Esophagus squamous epithelium (tissue), 4 donors: Measurements from ENCODE around the gene CNTNAP2.

Experiments
- POLR2A ChIP-seq, 4 donors: fragments of 450-650 bp; IDR thresholded peaks; one replicate each; pipeline ENCODE4 v1.6.1; 2017; ENCODE audit warnings: antibody characterized with exemption in 4 of 4, mild to moderate bottlenecking in 4 of 4, moderate library complexity in 3 of 4
- TF ChIP-seq, protein P1 (sequence below), 6 experiments: fragments of 450-650 bp in 4 of 6; fragments of 200-600 bp in 2 of 6; sonication (generic) in 2 of 6; IDR thresholded peaks; one replicate each; pipeline ENCODE4 v1.5.1; 2016 to 2019; ENCODE audit warnings: antibody characterized with exemption in 6 of 6, mild to moderate bottlenecking in 4 of 6, moderate library complexity in 4 of 6

DNA sequence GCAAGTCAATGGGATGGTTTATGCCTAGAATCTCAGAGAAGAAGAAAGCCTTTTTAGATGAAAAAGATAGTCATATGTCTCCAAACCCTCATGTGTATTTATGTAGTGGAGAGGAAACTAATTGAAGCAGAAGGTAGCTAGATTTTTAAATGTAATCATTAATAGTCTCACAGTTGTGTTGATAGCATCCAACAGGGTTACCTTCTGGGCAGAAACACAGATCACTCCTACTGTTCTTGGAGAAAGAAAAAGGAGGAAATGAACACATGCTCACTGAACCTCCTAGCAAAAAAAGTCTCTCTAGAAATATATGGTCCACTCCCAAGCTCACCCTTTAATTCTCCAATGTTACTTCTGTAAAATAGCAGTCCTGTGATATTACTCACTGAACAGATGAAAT lies 1696.7 kb downstream of the CNTNAP2 start:
- TF ChIP-seq POLR2A (IDR thresholded peaks at IDR 0.05): no peak
- TF ChIP-seq, protein P1, sequence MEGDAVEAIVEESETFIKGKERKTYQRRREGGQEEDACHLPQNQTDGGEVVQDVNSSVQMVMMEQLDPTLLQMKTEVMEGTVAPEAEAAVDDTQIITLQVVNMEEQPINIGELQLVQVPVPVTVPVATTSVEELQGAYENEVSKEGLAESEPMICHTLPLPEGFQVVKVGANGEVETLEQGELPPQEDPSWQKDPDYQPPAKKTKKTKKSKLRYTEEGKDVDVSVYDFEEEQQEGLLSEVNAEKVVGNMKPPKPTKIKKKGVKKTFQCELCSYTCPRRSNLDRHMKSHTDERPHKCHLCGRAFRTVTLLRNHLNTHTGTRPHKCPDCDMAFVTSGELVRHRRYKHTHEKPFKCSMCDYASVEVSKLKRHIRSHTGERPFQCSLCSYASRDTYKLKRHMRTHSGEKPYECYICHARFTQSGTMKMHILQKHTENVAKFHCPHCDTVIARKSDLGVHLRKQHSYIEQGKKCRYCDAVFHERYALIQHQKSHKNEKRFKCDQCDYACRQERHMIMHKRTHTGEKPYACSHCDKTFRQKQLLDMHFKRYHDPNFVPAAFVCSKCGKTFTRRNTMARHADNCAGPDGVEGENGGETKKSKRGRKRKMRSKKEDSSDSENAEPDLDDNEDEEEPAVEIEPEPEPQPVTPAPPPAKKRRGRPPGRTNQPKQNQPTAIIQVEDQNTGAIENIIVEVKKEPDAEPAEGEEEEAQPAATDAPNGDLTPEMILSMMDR (IDR thresholded peaks at IDR 0.05): no peak
